HG02678 (cell line): ENCODE data around the gene JMJD8.
"Not testable (repeated sequence)": the region's sequence is repeated elsewhere in the genome, so short reads cannot be mapped to it uniquely, and the experiment has no call there.

ENCODE experiments used
- ATAC-seq: cut with Tn5 transposase; IDR thresholded peaks from one replicate; pipeline ENCODE4 v1.9.1; 2021; ENCODE audit warnings: mild to moderate bottlenecking, moderate library complexity; ENCODE audit not compliant: unreplicated experiment

The JMJD8 gene

GRCh38 chr16:722835-723633 lies 38.9 kb upstream of the JMJD8 start:
- ATAC-seq = no peak

GRCh38 chr16:721765-722540 lies 37.8 kb upstream of the JMJD8 start:
- no peak for ATAC-seq

- peak; percentile 76 for ATAC-seq
Observed at GRCh38 chr16:720990-721764, 37.0 kb upstream of the JMJD8 start, which contains the start of gene ANTKMT. Gene ANTKMT, plus strand, starts transcription at chr16:721146. Its CDS starts 129 bp downstream, at chr16:721275.

GRCh38 chr16:720447-720989 lies 36.4 kb upstream of the JMJD8 start:
- ATAC-seq = peak; percentile 22

- ATAC-seq = no peak
Observed at GRCh38 chr16:719815-720446, 35.8 kb upstream of the JMJD8 start.

- no peak for ATAC-seq
Observed at GRCh38 chr16:718922-719321, 34.8 kb upstream of the JMJD8 start.

- ATAC-seq = no peak
Observed at GRCh38 chr16:718389-718788, 34.3 kb upstream of the JMJD8 start.

GRCh38 chr16:717450-718245 lies 33.5 kb upstream of the JMJD8 start:
- ATAC-seq = no peak

GRCh38 chr16:716768-717325 lies 32.7 kb upstream of the JMJD8 start:
- no peak for ATAC-seq

- ATAC-seq = no peak
Observed at GRCh38 chr16:716200-716568, 32.0 kb upstream of the JMJD8 start.

GRCh38 chr16:715477-716199 lies 31.5 kb upstream of the JMJD8 start:
- ATAC-seq = peak; percentile 15

GRCh38 chr16:714558-715476 lies 30.7 kb upstream of the JMJD8 start, which contains the start of gene METRN:
Gene METRN, plus strand, starts transcription at chr16:715118. Its CDS starts 172 bp downstream, at chr16:715290.
- peak; percentile 84 for ATAC-seq

- no peak for ATAC-seq
Observed at GRCh38 chr16:714079-714478, 29.9 kb upstream of the JMJD8 start.

GRCh38 chr16:712740-713250 lies 28.7 kb upstream of the JMJD8 start:
- ATAC-seq = not testable (repeated sequence)

GRCh38 chr16:711548-712320 lies 27.6 kb upstream of the JMJD8 start:
- ATAC-seq = no peak

- no peak for ATAC-seq
Observed at GRCh38 chr16:711084-711483, 26.9 kb upstream of the JMJD8 start.
